G401.6 (cell line): ENCODE data around the gene USP7.

Experiments used
- FAIRE-seq: peaks from 2 replicates; lab custom pipeline; 2012; peaks lifted over from hg19 to GRCh38; lab: Jason Lieb, UNC

Gene USP7

DNA sequence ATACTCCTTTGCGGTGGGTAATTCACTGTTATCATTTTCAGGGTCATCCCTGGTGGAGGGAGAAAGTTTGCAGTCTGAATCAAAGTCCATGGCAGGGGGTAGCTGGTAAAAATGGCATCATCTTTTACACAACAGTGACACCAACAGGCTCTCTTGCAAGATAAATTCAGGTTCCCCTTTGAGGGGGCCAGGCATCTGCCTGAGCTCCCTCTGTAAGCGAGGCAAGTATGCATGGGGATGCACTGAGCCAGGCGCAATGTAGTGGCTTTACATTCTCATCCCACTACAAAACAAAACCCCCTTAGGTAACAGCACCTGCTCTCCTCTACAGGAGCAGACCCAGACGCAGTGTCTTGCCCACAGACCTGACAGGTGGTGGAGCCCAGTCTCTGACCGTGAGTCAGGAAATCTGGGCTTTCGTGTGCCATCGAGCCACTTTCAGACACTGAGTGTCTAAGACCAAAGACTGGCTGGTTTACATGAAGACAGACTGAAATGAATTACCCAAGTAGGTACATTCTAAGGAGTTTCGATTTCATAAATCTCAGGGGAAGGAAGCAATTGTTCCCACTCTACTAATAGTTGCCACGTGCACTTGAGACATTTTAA, 63.9 kb downstream of the USP7 start:
- FAIRE-seq = no peak

DNA sequence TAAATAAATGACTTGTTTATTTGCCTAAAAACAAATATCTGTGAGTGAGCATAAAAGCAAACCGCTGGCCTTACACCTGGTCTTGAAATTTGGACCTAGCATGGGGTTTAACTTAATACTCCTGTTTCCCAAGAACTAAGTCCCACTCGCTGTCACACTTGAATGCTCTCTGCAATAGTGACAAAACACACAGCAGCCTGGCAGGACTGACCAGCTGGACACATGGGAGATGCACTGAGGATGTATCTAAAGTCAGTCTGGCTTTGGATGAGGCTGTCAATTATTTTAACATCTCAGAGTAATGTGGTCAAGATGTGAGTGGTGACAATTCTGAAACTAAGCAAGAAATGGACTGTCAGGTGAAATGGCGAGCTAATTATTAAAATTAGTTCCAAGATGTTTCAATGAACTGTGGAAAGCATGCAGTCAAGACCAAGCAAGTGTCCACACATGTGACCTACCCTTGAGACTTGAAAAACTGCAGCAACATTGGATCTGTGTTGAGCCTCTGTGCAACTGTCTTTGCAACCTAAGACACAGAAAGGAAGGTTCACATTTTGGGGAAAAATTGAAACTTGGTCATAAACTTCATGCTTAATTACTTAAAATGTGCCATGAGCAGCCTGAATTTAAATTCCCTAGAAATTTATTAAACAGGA, 64.9 kb downstream of the USP7 start:
- no peak for FAIRE-seq

DNA sequence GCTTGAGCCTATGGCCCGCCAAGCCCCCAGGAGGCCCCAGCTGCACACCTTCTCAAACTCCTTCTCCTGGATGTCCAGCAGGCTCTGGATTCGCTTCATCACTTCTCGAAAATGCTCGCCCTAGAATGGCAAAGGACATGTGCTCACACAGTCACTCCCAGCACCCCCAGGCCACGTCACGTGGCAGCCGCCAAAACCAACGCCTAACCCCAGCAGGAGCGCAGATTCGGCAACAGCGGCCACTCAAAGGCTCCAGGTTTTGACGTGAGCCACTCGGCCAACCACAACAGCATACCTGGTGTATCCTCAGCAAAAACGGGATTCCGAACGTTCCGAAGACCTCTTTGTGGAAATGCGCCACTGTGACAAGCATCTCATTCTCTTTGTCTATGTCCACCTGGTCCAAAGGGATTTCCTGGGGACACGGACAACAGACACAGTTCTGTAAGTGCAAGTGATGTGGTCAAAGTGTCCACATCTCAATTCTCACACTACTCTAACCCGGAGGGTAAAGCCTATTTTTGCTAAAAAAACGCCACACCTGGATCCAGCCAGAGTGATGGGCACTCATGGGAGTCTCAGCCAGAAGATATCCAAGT, 68.9 kb downstream of the USP7 start:
- FAIRE-seq = no peak

DNA sequence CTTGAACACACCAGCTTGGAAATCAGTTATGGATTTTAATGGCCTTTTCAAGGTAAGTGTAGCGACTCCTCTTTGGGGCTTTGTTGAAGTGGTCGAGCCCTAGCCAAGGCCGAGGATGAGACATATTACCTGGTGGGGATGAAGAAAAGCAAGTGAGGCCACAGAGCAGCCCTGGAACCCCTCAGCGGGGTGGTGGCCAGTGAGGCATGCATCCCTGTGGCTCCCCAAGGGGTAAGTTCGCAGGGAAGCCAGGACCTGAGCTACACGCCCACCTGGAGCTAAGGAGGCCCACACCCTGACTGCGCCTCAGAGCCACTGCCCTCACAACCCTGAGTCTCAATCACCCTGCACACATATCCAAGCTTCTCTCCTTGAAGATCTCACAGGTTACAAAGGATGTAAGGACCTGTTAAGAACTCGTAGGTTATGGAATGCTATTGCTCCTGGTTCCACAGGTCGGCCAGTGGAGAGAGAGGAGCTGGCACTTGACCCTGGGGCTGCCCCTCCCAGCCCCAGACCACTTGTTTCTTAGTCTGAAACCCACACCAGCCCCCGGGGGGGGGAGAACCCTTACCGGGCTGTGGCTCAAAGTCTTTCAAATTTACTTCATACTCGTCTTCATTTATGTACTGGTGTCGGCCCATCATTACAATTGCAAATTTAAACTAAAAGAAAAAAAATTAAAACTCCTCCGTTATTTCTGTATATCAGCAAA, 69.6 kb downstream of the USP7 start:
- no peak for FAIRE-seq

DNA sequence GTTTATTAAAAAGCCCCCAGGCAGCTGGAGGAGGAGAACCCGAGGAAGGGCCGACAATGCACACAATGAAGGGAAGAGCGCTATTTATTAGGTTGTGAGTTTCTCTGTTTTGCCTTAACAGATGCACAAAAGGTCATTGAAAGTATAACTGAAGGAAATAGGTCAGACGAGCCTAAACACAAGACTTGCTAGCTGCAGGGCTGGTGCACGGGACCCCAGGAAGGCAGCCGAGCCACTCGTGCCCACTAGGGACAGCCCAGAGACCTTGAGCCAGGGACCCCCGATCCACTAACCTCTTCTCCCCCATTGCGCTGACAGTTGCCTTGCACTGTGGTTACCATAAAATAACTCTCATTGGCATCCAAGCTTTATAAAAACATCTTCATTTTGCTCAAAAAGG, 70.3 kb downstream of the USP7 start:
- no peak for FAIRE-seq

DNA sequence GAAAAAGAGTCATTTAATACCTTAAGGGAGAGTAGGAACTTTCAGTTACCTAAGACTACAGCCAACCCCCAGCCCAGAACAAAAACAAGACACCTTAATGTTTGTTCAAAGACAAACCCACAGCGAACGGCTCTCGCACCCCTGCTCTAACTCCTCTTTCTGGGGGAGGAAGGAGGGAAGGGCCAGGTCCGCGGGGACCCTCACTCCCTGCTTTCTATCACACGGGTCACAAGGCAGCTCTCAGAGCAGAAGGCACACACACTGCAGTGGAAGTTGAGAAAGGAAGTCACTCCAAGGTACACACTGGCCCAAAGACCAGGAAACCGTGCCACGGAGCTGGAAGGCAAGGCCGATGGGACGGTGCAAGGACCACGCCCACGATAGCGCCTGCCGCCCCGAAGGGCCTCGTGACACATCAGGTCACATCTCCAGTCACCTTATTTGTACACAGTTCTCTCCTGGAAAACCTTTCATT, 71.6 kb downstream of the USP7 start:
- FAIRE-seq = no peak

DNA sequence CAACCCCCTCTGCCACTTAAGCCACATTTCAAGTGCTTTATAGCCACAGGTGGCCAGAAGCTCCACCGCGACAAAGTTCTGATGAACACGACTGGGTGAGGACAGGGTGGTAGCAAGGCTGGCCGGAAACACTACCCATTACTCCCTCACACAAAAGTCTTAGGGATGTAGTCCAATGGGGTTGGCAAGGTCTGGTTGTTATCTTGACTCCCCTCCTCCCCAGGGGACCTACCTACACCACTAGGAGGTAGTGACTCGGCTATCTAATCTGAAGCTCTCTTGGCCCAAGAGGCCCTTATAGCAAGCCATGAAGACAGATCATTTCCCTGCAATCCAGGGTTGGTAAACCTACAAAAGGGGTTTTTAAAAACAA, 73.2 kb downstream of the USP7 start:
- no peak for FAIRE-seq

DNA sequence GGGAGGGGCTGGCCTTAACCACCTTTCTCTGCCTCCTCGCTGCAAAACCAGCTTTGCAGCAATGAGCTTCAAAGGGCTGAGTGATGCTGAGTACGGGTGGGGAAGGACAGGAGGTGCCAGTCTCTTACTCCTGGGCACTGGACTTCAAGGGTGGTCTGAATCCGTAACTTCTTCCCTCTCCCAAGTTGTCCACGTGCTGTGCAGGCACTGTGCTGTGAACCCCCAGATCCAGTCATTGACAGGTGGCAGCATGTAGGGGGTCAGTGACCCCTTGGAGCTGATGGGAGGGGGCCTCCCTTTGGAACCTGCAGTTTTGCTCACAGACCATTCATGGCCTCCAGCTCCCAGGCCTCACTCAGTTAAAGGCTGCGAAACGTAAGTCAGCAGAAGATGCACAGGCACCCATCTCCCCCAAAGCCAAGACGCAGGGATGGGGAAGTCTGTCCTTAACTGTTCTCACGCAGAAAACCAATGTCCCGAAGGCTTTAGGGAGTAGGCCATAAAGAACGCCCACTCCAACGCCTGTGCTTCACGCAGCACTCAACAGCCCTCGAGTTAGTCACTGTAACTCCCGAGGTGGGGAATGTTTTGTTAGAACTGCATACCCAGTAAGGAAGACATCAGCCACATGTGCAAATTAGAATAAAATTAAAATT, 73.7 kb downstream of the USP7 start:
- no peak for FAIRE-seq

DNA sequence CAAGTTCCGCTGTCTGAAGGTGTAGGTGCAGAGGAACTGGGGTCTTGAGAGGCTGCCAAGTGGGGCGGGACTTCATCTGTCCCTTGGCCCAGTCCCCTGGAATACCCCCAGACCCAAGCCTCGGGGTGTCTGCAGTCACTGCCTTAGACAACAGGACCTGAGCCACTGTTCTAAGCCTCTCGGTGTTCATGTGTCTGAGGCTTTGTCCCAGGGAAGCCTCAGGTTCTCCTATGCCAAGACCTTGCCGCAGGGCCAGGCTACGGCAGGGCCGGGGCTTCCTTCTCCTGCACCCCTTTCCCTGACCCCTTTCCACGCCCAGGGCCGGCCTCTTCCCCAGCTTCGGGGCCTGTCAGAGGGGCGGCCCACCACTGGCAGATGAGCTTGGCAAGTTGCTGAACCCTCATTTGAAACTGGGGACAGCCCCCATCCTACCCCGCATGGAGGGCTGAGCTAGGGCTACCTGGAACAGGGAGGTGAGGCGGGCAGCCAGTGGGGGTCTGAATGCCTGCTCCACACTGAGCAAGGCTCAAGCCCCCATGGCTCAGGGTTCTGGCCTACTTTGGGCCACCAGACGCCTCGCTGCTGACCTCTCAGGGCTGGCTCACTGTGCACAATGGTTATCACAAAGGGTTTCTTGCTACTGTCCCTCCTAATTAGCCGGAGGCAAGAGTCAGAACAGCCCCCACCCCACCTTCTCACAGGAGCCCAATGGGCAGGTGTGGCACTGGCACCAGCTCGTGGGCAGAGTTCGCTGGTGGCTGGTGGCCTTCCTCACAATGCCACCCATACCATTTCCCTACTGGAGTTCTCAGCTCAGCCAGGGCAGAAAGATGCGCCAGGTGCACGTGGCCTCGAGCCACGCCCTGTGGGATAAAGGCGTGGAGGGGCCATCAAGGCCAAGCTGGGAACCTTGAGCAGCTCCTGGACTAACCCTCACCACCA, 74.5 kb downstream of the USP7 start:
- no peak for FAIRE-seq

DNA sequence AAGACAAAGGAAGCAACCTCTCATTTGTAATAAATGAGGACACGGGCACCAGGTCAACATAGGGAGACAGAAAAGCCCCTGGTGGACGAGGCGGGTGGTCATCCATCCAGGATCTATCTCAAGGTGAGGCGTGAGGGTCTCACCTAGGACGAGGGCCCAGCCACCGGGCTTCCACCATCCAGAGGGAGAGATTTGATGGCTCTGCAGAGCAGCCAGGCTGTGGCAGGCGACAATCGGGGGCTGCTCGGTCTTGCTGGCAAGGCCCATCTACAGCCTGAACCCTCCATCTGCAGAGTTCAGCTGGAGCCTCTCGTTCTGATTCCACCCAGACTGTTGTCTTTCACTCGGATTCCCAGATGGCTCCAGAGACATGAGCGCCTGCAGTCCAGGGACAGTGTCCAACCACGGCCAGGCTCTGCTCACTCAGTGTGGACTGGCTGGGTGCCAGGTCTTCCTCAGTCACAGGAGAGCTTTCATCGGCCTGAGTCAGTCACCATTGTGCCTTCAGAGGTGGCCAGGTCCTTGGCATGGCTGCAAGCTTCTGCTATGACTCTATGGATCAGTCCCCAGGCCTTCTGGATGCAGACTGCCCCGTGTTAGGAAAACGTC, 75.7 kb downstream of the USP7 start:
- FAIRE-seq = no peak

DNA sequence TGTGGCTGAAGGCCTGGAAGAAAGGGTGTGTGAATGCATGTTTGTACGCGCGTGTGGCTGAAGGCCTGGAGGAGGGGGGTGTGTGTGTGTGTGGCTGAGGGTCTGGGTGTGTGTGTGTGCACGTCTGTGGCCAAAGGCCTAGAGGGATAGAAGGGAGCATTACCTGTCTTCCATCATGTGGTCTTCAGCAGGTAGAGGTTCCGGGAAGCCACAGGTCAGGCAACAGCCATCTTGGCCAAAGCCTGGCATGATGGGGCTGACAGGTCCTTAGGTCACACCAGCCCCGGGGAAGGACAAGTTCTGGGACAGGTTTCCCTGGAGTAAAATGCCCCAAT, 76.3 kb downstream of the USP7 start:
- FAIRE-seq = no peak

DNA sequence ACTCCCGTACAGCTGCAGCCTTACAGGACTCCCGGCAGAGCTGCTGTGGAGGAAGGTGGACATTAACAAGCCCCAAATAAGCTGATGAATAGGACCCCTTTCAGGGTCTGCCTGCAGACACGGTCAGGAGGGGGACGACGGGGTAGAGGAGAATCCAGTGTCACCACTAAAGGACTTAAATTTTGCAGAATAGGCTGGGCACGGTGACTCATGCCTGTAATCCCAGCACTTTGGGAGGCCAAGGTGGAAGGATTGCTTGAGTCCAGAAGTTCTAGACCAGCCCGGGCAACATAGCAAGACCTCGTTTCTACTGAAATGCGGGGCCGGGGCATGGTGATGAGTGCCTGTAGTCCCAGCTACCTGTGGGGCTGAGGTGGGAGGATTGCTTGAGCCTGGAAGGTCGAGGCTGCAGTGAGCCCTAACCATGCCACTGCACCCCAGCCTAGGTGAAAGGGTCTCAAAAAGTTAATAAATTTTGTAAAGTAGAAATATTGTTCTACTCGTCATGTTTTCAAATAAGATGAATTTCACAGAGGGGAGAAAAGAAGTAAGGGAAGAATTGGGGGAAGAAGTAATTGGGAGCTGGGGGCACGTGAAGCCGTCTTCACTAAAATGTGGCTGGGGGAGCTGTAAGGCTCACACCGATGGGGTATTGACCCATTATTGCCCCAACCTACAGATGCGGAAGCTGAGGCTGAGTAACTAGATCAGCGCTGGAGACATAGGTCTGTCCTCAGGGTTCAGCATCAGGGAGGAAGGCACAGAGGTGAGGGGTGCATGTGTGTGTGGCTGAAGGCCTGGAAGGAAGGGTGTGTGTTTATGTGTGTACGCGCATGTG, 76.9 kb downstream of the USP7 start:
- no peak for FAIRE-seq

DNA sequence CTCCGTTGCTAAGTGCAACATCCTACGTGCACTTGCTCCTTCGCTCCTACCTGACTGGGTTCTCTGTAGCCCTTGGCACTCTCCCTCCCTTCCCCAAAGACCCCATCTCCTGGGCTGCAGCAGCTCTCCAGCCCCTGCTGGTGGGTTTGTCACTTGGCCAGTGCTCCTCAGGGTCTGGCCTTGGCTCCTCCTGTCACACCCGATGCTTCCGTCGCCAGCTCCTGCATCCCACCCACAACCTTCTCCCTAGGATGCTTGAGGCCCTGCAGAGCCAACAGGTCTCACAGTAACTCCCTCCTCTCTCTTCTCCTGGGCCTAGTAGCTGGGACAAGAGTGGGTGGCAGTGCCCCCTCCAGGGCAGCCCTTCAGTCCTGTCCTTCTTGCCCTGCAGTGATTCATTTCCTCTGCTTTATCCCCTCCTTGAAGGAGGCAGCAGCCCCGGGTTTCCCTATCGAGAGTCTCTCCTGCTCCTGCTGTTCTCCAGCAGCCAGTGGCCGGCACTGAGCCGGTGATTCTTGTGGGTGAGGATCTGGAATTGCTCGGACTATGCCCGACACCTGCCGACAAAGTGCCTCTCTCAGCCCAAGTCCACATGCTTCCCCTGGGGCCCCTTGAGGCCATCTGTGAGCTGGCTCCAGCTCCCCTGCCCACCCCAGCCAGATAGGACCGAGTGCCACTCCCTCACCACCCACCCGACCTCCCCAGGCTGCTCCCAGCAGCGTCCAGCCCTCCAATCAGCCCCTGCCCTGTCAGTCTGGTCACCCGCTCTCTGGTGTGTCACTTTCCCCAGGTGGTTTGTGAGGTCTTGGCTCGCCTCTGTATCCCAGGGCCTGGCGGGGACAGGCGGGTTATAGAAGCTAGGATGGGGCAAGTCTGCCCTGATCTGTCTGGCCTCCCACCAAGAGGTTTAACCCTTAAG, 77.8 kb downstream of the USP7 start:
- FAIRE-seq = no peak

DNA sequence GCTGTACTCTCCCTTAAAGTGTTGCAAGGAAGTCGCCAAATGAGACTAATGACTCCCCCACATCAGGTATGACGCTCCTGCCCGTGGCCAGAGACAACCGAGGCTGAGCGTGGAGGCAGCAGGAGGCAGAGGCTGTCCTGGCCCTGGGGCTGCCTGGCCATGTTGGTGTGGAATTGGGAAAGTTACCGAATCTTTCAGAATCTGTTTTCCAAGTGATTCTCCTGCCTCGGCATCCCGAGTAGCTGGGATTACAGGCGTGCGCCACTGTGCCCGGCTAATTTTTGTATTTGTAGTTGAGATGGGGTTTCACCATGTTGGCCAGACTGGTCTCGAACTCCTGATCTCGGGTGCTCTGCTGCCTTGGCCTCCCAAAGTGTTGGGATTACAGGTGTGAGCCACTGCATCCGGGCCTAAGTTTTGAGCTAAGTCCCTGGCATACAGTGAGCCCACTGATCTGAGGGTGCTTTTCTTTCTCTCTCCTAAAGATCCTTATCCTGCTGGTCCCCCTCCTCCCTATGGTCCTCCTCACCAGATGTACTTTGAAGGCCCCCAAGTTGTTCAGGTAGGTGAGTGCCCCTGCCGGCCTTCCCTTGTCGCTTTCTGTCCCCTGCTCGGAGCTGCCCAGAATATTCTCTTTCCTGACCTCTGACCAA, 80.9 kb downstream of the USP7 start:
- FAIRE-seq = no peak

DNA sequence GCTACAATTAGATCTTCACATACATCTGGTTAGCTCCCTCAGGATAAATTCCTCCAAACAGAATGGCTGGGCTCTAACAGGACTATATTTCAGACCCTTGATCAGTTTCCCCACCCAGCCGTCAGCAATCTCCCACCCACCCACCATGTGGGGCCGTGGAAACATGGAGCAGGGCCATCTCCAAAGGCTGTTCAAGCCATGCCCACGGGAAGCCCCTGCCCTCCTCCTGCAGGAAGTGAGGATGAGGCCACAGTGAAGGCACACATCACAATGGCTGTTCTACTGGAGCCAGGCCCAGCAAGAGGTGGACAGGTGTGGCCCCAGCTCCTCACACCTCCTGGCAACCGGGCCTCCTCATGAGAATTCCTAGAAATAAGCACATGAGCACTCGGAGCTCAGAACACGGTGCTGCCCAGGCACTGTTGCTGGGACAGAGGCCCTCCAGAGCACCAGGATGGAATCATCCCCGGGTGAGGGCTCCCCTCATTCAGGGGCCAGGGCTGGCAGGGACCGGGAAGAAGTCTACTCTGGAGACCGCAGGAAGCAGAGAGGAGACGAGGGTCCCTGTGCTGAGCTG, 81.6 kb downstream of the USP7 start, which contains the start of gene LITAFD:
Gene LITAFD, plus strand, starts transcription at position 311 of the 577 bp plus-strand sequence. CDS start 2,005 bp downstream, outside the sequence.
- FAIRE-seq = no peak

DNA sequence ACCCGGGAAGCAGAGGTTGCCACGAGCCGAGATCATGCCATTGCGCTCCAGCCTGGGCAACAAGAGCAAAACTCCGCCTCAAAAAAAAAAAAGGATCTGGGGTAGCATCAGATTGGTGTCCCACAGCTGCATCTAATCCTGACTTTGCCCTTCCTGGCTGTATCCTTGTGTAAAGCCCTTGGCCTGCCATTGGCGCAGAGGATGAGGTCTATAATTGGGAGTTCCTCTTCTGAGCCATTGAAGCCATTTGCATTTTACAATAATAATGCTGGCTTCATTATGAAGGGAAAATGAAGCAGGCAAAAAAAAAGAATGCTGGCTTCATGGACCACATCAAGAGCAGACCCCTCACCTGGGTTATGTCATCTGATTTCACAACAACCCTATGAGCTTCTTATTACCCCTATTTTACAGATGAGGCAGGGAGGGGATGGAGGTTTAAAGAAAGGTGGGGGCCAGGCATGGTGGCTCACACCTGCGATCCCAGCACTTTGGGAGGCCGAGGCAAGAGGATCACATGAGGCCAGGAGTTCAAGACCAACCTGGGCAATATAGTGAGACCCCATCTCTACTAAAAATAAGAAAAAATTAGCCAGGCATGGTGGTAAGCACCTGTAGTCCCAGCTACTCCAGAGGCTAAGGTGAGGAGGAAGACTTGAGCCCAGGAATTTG, 82.7 kb downstream of the USP7 start:
- FAIRE-seq = no peak

DNA sequence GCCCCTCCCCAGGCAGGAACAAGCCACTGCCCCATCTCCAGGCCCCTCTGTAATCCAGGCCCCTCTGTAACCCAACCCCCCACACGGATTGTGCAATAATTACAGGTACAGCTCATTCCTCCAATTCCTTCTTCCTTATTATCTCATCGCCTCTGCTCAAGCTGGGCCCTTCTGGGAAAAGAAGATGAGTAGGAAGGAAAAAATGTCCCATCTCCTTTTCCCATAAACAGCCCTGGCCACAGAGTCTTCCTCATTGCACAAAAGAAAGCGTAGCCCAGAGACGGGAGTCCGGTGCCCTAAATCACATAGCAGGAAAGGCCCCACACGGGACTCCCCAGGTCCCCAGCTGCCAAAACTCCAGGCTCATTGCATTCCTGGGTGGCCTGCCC, 85.2 kb downstream of the USP7 start:
- no peak for FAIRE-seq
